COLO668 (cell line): ENCODE results near the gene CFAP100.

Source experiments
- DNase-seq: peaks from one replicate; lab custom pipeline; 2025; ENCODE audit not compliant: unreplicated experiment; lab: John Stamatoyannopoulos, UW

Gene CFAP100

GRCh38 chr3:126456766-126457388, 62.2 kb downstream of the CFAP100 start:
- no peak for DNase-seq

DNA sequence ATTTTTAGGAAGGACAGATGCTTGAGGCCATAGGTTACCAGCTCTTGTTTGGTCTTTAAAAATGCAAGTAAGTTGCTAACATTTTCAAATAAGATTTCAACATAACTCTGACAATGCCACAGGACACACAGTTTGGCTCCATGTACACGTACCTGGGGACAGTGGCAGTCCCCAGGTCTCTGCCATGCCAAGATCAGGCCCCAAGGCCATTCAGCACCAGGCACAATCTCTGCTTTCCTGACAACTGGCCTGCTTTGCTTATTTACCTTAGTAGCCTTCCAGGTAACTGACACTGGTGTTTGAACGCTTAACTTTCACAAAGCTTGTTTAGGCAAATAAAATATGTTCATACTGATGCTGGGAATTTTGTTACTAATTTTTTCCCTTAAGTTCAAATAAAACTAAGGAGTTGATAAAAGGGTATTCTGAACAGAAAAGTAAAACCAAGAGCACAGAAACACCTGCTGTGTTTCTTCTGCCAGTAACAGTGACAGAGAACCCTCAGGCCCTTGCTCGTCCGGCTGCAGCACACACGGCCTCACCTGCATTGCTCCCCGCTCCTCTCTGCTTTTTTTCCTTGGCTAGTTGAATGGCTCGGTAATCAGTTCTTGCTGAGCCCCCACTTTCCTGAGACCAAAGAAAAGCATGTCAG, 64.5 kb downstream of the CFAP100 start:
- DNase-seq, result no peak

DNA sequence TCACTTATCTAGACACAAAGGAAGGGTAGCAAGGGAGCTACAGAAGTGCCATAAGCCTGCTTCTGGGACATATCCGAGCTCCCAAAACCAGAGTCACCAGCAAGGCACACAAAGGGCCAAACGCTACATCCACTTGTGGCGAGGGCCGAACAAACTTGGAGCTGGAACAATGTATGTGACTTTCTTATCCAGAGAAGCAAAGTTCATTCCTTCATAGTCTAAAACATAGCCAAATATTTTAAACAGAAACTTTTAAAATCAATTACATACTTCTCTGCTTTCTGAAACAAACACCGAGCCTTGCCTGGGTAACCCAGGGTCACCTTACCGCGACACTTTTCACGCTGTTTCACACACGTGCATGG, 65.0 kb downstream of the CFAP100 start:
- no peak for DNase-seq

- DNase-seq, result no peak
Observed at GRCh38 chr3:126460381-126460780, 65.7 kb downstream of the CFAP100 start.

DNA sequence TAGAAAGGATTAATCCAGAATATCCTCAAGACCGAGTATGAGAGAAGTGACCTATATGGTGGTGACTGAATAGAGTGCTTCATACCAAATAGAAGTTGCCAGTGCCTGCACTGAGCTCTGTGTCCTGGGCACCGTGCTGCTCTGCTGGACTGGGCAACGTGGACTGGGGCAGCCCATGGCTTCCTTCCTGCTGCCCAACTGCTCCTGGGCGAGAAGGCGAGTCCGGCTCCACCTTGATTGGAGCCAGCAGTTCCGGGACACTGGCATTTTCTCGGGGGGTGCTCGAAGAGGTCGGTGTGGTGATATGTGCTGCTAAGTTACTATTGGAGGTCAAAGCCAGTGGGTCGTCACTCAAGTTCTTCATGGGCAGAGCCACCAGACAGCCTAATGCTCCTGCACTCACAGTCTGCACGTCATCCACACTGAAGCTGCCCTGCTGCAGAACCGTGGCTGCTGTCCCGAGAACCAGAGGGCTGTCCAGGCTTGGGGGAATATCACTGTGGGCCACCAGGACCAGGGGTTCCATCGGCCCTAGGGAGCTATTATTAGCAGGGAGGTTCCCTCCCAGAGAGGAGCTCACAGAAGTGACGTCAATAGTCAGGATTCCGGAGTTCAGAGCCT, 66.9 kb downstream of the CFAP100 start:
- DNase-seq, result no peak

DNA sequence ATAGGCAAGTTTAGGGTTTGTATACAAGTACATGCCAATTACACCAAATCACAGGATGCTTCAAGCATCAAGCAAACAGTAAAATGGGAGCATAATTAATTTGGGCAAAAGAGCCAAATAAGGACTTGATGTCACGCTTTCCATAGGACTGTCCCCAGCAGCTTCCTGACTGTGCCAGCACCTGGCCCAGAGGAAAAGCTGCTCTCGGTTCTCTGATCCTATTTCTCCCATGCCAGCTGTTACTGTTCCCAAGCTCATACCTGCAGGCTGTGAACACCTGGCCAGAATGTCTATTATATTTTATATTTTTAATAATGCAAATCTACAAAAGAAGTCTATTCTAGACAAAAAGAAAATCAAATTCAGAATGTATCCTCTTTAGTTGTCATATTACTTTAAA, 68.8 kb downstream of the CFAP100 start:
- no peak for DNase-seq

DNA sequence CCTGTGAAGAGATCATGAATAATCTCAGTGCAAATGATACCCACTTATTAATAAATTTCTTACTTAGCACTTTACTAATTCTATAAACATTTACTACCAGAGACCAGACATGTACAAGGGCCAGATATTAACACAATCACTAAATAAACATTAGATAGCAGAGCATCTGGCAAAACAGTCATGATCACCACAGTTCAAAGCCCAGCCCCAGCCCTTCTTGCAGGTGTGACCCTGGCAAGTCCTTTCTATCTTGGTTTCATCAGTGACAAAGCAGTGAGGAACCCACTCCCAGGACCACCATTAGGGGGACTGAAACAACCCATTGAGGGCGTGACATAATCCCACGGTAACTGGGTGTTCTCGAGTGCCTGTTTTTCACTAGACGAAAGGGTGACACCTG, 69.4 kb downstream of the CFAP100 start:
- DNase-seq, result no peak

DNA sequence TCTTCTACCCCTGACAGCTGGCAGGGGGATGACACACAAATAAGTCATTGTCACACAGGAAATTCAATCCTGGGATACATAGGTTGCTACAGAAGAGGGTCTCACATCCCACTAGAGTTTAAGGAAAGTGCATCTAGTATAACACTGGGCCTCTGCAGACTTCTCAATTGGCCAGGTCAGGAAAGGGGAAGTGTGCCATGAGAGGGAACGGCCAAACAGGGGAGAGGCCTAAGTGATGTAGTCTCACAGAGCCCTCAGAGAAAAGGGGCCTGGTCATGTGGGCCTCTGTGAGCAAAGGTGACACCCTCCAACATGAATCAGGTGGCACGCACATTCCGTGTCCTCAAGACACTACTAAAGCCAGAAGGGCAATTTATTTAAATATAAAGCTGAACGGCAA, 69.8 kb downstream of the CFAP100 start:
- DNase-seq, result peak; percentile 13

DNA sequence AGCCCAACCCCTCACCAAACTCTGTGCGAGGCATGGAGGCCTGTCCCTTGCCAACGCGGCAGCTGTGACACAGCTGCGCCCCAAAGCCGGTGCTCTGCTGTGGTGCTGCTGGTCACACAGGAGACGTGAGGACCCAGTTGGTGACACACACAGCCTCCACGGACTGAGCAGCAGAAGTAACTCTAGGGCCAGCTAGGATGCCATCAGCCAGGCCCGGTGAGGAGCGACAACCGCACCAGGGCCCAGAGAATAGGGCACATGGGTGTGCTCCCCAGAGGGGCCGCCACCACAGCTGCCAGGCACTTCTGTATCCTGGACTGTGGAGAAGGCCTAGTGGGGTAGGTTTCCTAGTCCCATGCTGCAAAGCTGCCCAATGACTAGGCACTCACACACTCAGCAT, 70.3 kb downstream of the CFAP100 start:
- DNase-seq, result no peak

- DNase-seq, result no peak
Observed at GRCh38 chr3:126465928-126466544, 71.3 kb downstream of the CFAP100 start.

- no peak for DNase-seq
Observed at GRCh38 chr3:126466886-126467610, 72.3 kb downstream of the CFAP100 start.

- no peak for DNase-seq
Observed at GRCh38 chr3:126467611-126467955, 72.9 kb downstream of the CFAP100 start.

DNA sequence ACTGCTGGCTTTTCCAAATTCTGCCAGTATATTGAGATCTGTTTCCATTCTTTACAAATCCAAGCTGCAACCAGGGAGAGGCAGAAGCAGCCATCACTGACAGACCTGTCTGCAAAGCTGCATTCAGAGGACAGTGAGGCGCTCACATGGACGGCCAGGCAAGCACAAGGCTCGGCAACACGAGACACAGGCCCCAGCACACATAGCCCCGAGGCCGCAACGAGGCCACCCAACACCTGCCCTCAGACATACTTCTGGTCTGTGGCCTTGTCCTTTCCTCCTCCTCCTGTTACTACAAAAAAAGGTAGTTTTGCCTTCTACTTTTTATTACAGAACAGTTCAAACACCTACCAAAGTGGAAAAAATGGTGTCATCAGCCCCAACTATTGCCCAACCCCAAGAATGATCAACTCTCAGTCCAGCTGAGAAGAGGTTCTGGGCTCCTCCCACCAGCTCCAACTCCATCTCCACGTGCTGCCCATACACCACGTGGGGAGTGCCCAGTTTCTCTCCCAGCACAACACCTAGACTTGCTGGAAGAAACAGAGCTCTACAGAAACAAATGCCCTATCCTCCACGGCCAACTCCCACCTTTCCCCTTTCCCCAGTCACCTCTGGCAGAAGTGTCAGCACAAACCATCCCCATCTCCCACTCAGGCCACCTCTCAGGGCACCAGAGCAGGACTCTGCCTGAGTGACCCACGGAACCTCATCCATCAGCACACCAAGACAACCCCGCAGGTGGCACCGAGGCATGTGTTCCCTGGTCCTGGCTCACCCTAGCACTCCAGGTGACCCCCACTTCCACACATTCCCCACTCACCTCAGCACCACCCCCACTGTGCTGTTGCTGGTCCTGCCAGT, 73.6 kb downstream of the CFAP100 start:
- no peak for DNase-seq

- no peak for DNase-seq
Observed at GRCh38 chr3:126469479-126469878, 74.8 kb downstream of the CFAP100 start.

GRCh38 chr3:126472277-126473006, 77.7 kb downstream of the CFAP100 start:
- DNase-seq, result peak; percentile 19

GRCh38 chr3:126473292-126474168, 78.8 kb downstream of the CFAP100 start:
- no peak for DNase-seq

GRCh38 chr3:126474498-126475412, 80.0 kb downstream of the CFAP100 start:
- peak; percentile 51 for DNase-seq
